Measurements from ENCODE around the gene DOCK10. TPM values are rescaled to one million over a fixed set of nuclear protein-coding genes. Genes with fewer than 3 reads are reported as not detected.

The DOCK10 gene
- total RNA-seq, 4 donors from 2014 or later = 3.8 to 33.2 (median 12.3) TPM

GRCh38 chr2:224807153-224807964 is 234.9 kb downstream of the DOCK10 start:
- Histone ChIP-seq H3K27ac (no peak overlapping the region), H3K4me3 (no peak overlapping the region), H3K9me3 (no peaks in the 10 kb centered on the region), H3K27me3 (no peaks in the 10 kb centered on the region), H3K36me3 (no peaks in the 10 kb centered on the region), H3K4me1 (no peaks in the 10 kb centered on the region)
- no peak for DNase-seq
- no peak for TF ChIP-seq POLR2A (IDR thresholded peaks at IDR 0.05)
- no peak for TF ChIP-seq CTCF (IDR thresholded peaks at IDR 0.05)
- intact Hi-C loops (cut with DNase I; ENCODE audit: low total_unique reads) = no loop called here

GRCh38 chr2:224803930-224804329 is 238.3 kb downstream of the DOCK10 start:
- Histone ChIP-seq H3K27me3 (no peaks in the 10 kb centered on the region), H3K4me3 (no peak overlapping the region), H3K4me1 (no peaks in the 10 kb centered on the region), H3K9me3 (no peaks in the 10 kb centered on the region), H3K36me3 (no peaks in the 10 kb centered on the region), H3K27ac (no peak overlapping the region)
- TF ChIP-seq POLR2A (IDR thresholded peaks at IDR 0.05) (no peak), CTCF (IDR thresholded peaks at IDR 0.05) (no peak)
- intact Hi-C loops (cut with DNase I; ENCODE audit: low total_unique reads) = no loop called here
- DNase-seq = no peak

GRCh38 chr2:224802407-224802806 is 239.9 kb downstream of the DOCK10 start:
- Histone ChIP-seq H3K4me1 (no peaks in the 10 kb centered on the region), H3K4me3 (no peak overlapping the region), H3K27ac (no peak overlapping the region), H3K27me3 (no peaks in the 10 kb centered on the region), H3K9me3 (no peaks in the 10 kb centered on the region), H3K36me3 (no peaks in the 10 kb centered on the region)
- intact Hi-C loops (cut with DNase I; ENCODE audit: low total_unique reads) = no loop called here
- DNase-seq = no peak
- TF ChIP-seq CTCF (IDR thresholded peaks at IDR 0.05) (no peak), POLR2A (IDR thresholded peaks at IDR 0.05) (no peak)

GRCh38 chr2:224801360-224801759 is 240.9 kb downstream of the DOCK10 start:
- TF ChIP-seq POLR2A (IDR thresholded peaks at IDR 0.05) = no peak
- TF ChIP-seq CTCF (IDR thresholded peaks at IDR 0.05) = no peak
- no peaks in the 10 kb centered on the region for H3K27me3 ChIP-seq
- H3K36me3 ChIP-seq = no peaks in the 10 kb centered on the region
- intact Hi-C loops (cut with DNase I; ENCODE audit: low total_unique reads) = no loop called here
- DNase-seq = no peak
- H3K4me3 ChIP-seq = no peak overlapping the region
- H3K27ac ChIP-seq = no peak overlapping the region
- no peaks in the 10 kb centered on the region for H3K9me3 ChIP-seq
- H3K4me1 ChIP-seq = no peaks in the 10 kb centered on the region

- H3K4me1 ChIP-seq = no peaks in the 10 kb centered on the region
- H3K36me3 ChIP-seq = no peaks in the 10 kb centered on the region
- intact Hi-C loops (cut with DNase I; ENCODE audit: low total_unique reads) = no loop called here
- no peaks in the 10 kb centered on the region for H3K27me3 ChIP-seq
- DNase-seq = no peak
- no peaks in the 10 kb centered on the region for H3K9me3 ChIP-seq
- TF ChIP-seq POLR2A (IDR thresholded peaks at IDR 0.05) = no peak
- TF ChIP-seq CTCF (IDR thresholded peaks at IDR 0.05) = no peak
- H3K27ac ChIP-seq = no peak overlapping the region
- no peak overlapping the region for H3K4me3 ChIP-seq
These were observed 242.6 kb downstream of the DOCK10 start for GRCh38 chr2:224799691-224800090.

Data from uterus (tissue), 4 donors.